Progenitor cell of endocrine pancreas (in vitro differentiated cells): ENCODE results near the gene VSIG4. TPM values are rescaled to one million over a fixed set of nuclear protein-coding genes. Genes with fewer than 3 reads are reported as not detected.

Experiments used
- DNase-seq: peaks from one replicate; pipeline ENCODE4 v3.0.0; 2021; ENCODE audit warnings: low spot score; ENCODE audit not compliant: unreplicated experiment
- H3K27ac Mint-ChIP-seq: 2 replicates; pipeline ENCODE4 v1.8.0; 2021; ENCODE audit warnings: mild to moderate bottlenecking, moderate library complexity, mixed read lengths
- H3K27me3 Mint-ChIP-seq: 2 replicates; pipeline ENCODE4 v1.8.0; 2021; ENCODE audit warnings: mixed read lengths
- H3K36me3 Mint-ChIP-seq: 2 replicates; pipeline ENCODE4 v1.8.0; 2022; ENCODE audit warnings: mixed read lengths; ENCODE audit not compliant: insufficient read depth
- H3K4me1 Mint-ChIP-seq: 2 replicates; pipeline ENCODE4 v1.8.0; 2021; ENCODE audit warnings: low read depth, mixed read lengths
- H3K4me3 Mint-ChIP-seq: 2 replicates; pipeline ENCODE4 v1.8.0; 2021; ENCODE audit warnings: low read depth, mild to moderate bottlenecking, moderate library complexity, mixed read lengths
- H3K9me3 Mint-ChIP-seq: 2 replicates; pipeline ENCODE4 v1.8.0; 2021; ENCODE audit warnings: low read depth, mixed read lengths
- total RNA-seq: library from RNA; stranded (reverse); gene quantifications from 2 replicates; pipeline ENCODE4 v1.2.1, GENCODE V29; 2021
- TF ChIP-seq, protein P1 (sequence below): fragments of 200-600 bp; sonication (generic); IDR thresholded peaks from one replicate; pipeline ENCODE4 v1.5.0; 2021; ENCODE audit warnings: antibody characterized with exemption, mild to moderate bottlenecking; ENCODE audit not compliant: unreplicated experiment

The VSIG4 gene
- total RNA-seq, 1 donor from 2014 or later, result not detected

- Mint-ChIP-seq H3K27ac (no peak overlapping the region), H3K4me3 (no peak overlapping the region), H3K36me3 (no peaks in the 10 kb centered on the region), H3K4me1 (peaks cover 1% of the 10 kb centered on the region), H3K9me3 (peaks cover 15% of the 10 kb centered on the region), H3K27me3 (no peaks in the 10 kb centered on the region)
- TF ChIP-seq, protein P1, sequence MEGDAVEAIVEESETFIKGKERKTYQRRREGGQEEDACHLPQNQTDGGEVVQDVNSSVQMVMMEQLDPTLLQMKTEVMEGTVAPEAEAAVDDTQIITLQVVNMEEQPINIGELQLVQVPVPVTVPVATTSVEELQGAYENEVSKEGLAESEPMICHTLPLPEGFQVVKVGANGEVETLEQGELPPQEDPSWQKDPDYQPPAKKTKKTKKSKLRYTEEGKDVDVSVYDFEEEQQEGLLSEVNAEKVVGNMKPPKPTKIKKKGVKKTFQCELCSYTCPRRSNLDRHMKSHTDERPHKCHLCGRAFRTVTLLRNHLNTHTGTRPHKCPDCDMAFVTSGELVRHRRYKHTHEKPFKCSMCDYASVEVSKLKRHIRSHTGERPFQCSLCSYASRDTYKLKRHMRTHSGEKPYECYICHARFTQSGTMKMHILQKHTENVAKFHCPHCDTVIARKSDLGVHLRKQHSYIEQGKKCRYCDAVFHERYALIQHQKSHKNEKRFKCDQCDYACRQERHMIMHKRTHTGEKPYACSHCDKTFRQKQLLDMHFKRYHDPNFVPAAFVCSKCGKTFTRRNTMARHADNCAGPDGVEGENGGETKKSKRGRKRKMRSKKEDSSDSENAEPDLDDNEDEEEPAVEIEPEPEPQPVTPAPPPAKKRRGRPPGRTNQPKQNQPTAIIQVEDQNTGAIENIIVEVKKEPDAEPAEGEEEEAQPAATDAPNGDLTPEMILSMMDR, result no peak
- DNase-seq, result no peak
These were observed 45.1 kb downstream of the VSIG4 start for GRCh38 chrX:65994519-65995506.

DNA sequence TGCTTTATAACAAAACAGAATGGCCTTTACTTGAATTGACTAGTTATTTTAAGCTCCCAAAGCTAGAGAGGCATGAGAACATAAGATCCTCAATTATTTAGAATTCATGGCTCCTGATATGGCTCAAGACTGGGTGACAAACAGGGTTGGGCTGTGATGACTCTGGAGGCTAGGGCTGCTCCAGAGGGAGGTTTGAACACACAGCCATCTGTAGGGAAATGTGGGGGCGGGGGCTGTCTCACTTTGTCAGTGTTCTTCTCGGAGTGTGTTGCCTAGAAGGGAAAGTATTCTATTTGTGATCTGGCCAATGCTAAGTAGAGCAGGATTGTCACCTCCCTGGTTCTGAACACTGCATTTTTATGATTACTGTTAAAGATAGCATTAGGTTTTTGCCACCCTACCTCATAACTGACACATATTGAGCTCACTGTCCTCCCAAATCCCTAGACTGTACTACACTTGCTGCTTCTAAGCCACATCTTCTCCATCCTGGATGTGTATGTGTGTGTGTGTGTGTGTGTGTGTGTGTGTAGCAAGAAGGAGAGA lies 45.9 kb downstream of the VSIG4 start:
- Mint-ChIP-seq H3K4me1 (peaks cover 1% of the 10 kb centered on the region), H3K9me3 (peaks cover 15% of the 10 kb centered on the region), H3K4me3 (no peak overlapping the region), H3K36me3 (no peaks in the 10 kb centered on the region), H3K27ac (no peak overlapping the region), H3K27me3 (no peaks in the 10 kb centered on the region)
- TF ChIP-seq, protein P1, result no peak
- DNase-seq, result no peak

- no peaks in the 10 kb centered on the region for H3K27me3 Mint-ChIP-seq
These were observed 46.5 kb downstream of the VSIG4 start for GRCh38 chrX:65993332-65993731.

GRCh38 chrX:65990702-65991101 lies 49.2 kb downstream of the VSIG4 start:
- H3K27me3 Mint-ChIP-seq, result no peaks in the 10 kb centered on the region
- H3K9me3 Mint-ChIP-seq, result peaks cover 11% of the 10 kb centered on the region
- DNase-seq, result no peak
- H3K36me3 Mint-ChIP-seq, result no peaks in the 10 kb centered on the region
- H3K27ac Mint-ChIP-seq, result no peak overlapping the region
- no peak overlapping the region for H3K4me3 Mint-ChIP-seq
- peaks cover 2% of the 10 kb centered on the region for H3K4me1 Mint-ChIP-seq
- TF ChIP-seq, protein P1, result no peak

More at GRCh38 chrX:65993332-65993731, 46.5 kb downstream of the VSIG4 start:
- H3K4me1 Mint-ChIP-seq, result peaks cover 1% of the 10 kb centered on the region
- H3K27ac Mint-ChIP-seq, result no peak overlapping the region
- no peak overlapping the region for H3K4me3 Mint-ChIP-seq
- DNase-seq, result no peak
- H3K9me3 Mint-ChIP-seq, result peaks cover 9% of the 10 kb centered on the region
- no peaks in the 10 kb centered on the region for H3K36me3 Mint-ChIP-seq
- TF ChIP-seq, protein P1, result no peak

GRCh38 chrX:65987811-65988210 lies 52.1 kb downstream of the VSIG4 start:
- Mint-ChIP-seq H3K27me3 (no peaks in the 10 kb centered on the region), H3K27ac (no peak overlapping the region), H3K36me3 (no peaks in the 10 kb centered on the region), H3K9me3 (peaks cover 19% of the 10 kb centered on the region), H3K4me3 (no peak overlapping the region), H3K4me1 (peaks cover 2% of the 10 kb centered on the region)
- TF ChIP-seq, protein P1, result no peak
- no peak for DNase-seq
